Tibial artery (tissue), 4 donors: ENCODE results near the gene ZNF469.

Source experiments
- DNase-seq, 2 donors: peaks; one replicate each; pipeline ENCODE4 v3.0.0-alpha.2; 2019
- H3K27ac ChIP-seq, 2 donors: fragments of 200-600 bp; sonication (generic) in 1 of 2; 1 replicate in 1 of 2; 2 replicates in 1 of 2; pipeline ENCODE4 v1.5.1; 2018 to 2019; ENCODE audit warnings: mild to moderate bottlenecking in 1 of 2
- H3K27me3 ChIP-seq, 2 donors: fragments of 200-600 bp; sonication (generic) in 1 of 2; one replicate each; pipeline versions ENCODE4 v1.5.1 to v1.6.0; 2016 to 2019
- H3K36me3 ChIP-seq, 3 donors: fragments of 200-600 bp; sonication (generic) in 2 of 3; one replicate each; pipeline ENCODE4 v1.5.1; 2016 to 2019; ENCODE audit warnings: mild to moderate bottlenecking in 2 of 3
- H3K4me1 ChIP-seq, 4 donors: fragments of 200-600 bp; sonication (generic) in 2 of 4; 1 replicate in 3 of 4; 2 replicates in 1 of 4; pipeline ENCODE4 v1.5.1; 2016 to 2019
- H3K4me3 ChIP-seq, 2 donors: fragments of 200-600 bp; sonication (generic) in 1 of 2; 1 replicate in 1 of 2; 2 replicates in 1 of 2; pipeline ENCODE4 v1.5.1; 2018 to 2019; ENCODE audit warnings: mild to moderate bottlenecking in 2 of 2
- H3K9me3 ChIP-seq, 3 donors: fragments of 200-600 bp; sonication (generic) in 1 of 3; one replicate each; pipeline ENCODE4 v1.5.1; 2016 to 2019
- intact Hi-C: fragments of 100-400 bp; cut with DNase I; formaldehyde crosslinking; loops from one replicate; pipeline ENCODE4 v1.15.0; 2023; ENCODE audit warnings: low total_unique reads
- TF ChIP-seq, protein P1 (sequence below), 2 experiments: fragments of 200-600 bp in 1 of 2; fragments of 450-650 bp in 1 of 2; IDR thresholded peaks; one replicate each; pipeline ENCODE4 v1.5.1; 2017 to 2019; ENCODE audit warnings: antibody characterized with exemption in 2 of 2, mild to moderate bottlenecking in 1 of 2, moderate library complexity in 1 of 2

ZNF469 gene

DNA sequence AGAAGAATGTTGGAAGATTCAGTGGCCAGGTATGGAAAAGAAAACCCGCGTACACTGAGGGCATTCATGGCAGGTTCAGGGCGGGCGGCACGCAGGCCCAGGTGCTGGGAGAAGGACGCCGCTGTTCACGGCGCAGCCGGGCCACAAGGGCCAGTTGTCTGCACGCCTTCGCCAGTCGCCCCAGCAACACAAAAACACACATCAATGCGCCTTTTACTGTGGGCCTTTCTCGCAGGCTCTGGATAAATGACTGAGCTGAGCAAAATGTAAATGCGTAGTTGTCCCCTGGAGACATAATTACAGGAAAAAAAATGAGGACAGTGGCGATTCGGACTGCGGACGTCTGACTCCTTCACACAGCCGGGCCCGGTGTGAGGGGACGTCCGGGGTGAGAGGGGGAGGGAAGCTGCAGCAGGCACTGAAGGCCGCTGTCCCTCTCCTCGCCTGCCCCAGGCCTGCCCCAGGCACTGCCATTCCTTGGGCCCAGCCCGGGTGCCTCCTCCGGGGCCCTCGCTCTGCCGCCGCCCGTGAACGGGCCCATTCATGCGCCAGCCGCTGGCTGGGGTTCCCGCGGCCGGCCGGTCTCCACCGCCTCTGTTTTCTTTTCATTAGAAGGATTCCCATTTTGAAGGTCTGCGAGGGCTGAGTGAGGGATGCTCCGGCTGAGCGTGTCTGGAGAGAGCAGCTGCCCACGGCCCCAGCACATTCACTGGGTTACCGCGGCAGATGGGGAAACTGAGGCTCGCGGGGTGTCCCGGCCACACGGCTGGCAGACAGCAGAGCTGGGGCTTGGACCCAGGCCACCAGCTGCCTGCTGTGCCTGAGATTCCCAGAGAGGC, 6.5 kb upstream of the ZNF469 start:
- no peak overlapping the region for H3K27ac ChIP-seq
- no peaks in the 10 kb centered on the region for H3K9me3 ChIP-seq
- H3K36me3 ChIP-seq: no peaks in the 10 kb centered on the region
- peak in 1 of 2 donors; percentile 56 for DNase-seq
- no peak overlapping the region for H3K4me3 ChIP-seq
- peaks cover 0 to 3% (median 0%) of the 10 kb centered on the region in 4 donors for H3K4me1 ChIP-seq
- TF ChIP-seq, protein P1, sequence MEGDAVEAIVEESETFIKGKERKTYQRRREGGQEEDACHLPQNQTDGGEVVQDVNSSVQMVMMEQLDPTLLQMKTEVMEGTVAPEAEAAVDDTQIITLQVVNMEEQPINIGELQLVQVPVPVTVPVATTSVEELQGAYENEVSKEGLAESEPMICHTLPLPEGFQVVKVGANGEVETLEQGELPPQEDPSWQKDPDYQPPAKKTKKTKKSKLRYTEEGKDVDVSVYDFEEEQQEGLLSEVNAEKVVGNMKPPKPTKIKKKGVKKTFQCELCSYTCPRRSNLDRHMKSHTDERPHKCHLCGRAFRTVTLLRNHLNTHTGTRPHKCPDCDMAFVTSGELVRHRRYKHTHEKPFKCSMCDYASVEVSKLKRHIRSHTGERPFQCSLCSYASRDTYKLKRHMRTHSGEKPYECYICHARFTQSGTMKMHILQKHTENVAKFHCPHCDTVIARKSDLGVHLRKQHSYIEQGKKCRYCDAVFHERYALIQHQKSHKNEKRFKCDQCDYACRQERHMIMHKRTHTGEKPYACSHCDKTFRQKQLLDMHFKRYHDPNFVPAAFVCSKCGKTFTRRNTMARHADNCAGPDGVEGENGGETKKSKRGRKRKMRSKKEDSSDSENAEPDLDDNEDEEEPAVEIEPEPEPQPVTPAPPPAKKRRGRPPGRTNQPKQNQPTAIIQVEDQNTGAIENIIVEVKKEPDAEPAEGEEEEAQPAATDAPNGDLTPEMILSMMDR (IDR thresholded peaks at IDR 0.05): no peak
- intact Hi-C loops: no loop called here
- H3K27me3 ChIP-seq: peaks cover 0 to 3% of the 10 kb centered on the region in 2 donors

DNA sequence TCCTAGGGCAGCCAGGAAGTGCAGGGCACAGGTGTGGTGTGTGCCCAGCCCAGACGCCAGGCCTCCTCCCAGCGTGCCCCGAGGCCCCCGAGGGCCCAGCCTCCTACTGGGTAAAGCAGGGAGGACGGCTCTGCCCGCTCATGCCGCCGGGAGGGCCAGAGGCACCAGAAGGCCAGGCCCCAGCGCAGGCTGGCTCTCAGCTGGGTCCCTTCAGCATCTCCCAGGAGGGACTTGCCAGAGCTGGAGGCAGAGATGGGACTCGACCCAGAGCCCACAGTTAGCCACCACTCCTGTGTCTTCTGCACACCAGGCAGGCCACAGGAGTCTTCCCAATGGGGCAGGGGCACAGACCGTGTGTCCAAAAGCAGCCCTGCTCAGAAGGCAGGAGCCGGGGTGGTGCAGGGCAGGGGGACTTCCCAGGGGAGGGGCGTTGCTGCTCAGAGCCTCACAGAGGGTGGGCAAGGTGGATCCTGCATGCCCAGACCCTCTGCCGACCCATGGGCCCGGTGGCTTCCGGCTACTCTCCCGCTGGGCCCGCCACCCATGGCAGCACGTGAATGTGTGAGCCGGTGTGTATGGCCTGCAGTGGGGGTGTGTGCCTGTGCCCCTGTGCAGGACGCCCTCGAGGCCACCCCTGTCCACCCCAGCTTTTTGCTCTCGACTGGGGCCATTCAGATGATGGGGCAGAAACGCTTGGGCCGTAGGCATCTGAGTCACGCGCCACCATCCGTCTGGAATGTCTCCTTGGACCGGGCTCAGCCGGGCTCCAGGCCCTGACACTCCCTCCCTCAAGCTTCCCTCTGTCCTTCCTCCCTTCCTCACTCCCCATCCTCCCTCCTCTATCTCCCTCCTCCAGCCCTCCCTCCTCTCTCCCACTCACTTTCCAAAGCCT, 5.7 kb upstream of the ZNF469 start:
- H3K4me1 ChIP-seq: peaks cover 0 to 3% (median 0%) of the 10 kb centered on the region in 4 donors
- intact Hi-C loops: no loop called here
- H3K36me3 ChIP-seq: no peaks in the 10 kb centered on the region
- no peak overlapping the region for H3K27ac ChIP-seq
- peak in 1 of 2 donors; percentile 67 for DNase-seq
- no peaks in the 10 kb centered on the region for H3K9me3 ChIP-seq
- TF ChIP-seq, protein P1 (IDR thresholded peaks at IDR 0.05): no peak
- H3K4me3 ChIP-seq: no peak overlapping the region
- peaks cover 0 to 3% of the 10 kb centered on the region in 2 donors for H3K27me3 ChIP-seq

DNA sequence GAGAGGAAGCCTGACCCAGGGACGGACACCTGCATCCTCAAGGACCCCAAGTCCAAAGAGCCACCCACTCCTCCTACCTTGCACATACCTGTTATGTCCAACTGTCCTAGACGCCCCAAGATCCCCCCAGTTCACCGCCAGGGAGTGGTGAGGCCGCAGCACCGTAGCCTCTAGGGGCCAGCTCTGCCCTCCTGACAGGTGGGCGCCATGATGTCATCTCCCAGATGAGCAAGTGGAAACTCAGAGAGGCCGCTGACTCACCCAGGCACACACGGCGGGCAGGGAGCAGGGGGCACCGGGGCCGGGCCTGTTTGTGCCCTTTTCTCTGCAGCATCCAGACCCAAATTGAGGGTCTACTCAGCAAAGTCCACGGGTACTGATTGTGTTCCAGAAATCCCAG, 4.8 kb upstream of the ZNF469 start:
- TF ChIP-seq, protein P1 (IDR thresholded peaks at IDR 0.05): no peak
- Histone ChIP-seq H3K27ac (no peak overlapping the region), H3K4me3 (no peak overlapping the region), H3K27me3 (peaks cover 0 to 3% of the 10 kb centered on the region in 2 donors), H3K36me3 (no peaks in the 10 kb centered on the region), H3K9me3 (no peaks in the 10 kb centered on the region), H3K4me1 (peaks cover 0 to 8% (median 2%) of the 10 kb centered on the region in 4 donors)
- peak in 1 of 2 donors; percentile 51 for DNase-seq
- intact Hi-C loops: no loop called here

DNA sequence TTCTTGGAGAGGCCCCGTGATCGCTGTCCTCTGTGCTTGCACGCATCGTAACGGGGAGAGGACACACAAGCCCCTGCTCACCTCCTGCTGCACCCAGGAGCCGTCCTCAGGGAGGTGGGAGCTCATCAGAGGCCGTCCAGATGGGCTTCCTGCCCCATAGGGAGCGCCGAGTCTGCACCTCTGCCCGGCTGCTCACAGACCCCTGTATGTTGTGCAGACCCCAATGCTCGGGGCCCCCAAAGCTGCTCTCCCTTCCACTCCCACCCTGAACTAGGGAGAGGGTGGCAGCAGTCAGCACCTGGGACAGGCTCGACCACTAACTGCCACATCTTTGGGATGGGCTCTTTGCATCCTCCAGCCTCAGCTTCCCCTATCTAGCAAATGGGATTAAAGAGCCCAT, 4.4 kb upstream of the ZNF469 start:
- H3K27ac ChIP-seq: no peak overlapping the region
- no peak overlapping the region for H3K4me3 ChIP-seq
- intact Hi-C loops: no loop called here
- peaks cover 0 to 13% (median 3%) of the 10 kb centered on the region in 4 donors for H3K4me1 ChIP-seq
- TF ChIP-seq, protein P1 (IDR thresholded peaks at IDR 0.05): no peak
- peaks cover 0 to 3% of the 10 kb centered on the region in 2 donors for H3K27me3 ChIP-seq
- no peaks in the 10 kb centered on the region for H3K9me3 ChIP-seq
- H3K36me3 ChIP-seq: no peaks in the 10 kb centered on the region
- DNase-seq: peak in 1 of 2 donors; percentile 55

DNA sequence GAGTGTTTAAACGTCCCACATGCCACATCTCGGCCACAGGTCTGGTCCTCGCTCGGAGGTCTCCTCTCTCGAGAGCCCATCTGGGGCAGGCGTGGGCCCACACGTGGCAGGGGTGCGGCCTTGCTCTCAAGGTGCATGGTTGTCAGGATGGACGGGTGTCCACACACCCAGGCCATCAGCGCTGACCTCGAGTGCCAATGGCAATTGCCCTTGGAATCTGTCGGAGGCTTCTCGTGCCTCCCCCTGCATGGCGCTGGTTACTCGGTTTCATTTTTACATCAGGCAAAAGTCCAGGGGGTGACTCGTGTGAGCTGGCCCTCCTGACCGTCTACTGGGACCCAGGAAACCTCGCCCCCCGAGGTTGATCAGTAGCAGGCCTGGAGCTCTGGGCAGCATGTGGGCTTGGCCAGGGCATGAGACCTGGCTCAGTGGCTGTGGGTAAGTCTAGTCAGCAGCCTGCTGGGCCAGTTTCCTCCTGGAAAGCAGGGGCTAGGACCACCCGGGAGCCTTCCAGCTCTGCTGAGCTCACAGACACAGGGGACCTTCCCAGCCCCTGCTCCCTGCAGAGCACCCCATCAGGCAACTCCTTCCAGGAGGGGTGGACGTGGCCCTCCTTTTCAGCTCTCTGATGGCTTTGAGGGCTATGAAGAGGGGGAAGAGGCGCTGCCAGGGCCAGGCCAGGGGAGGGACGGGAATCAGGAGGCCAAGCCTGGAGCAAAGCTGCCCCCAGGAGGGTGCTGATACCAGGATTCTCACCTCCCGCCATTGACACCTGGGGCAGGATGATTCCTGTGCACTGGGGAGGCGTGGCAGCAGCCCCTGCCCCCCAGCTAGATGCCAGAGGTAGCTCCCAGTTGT, 3.7 kb upstream of the ZNF469 start:
- no peak overlapping the region for H3K4me3 ChIP-seq
- peaks cover 0 to 7% of the 10 kb centered on the region in 2 donors for H3K27me3 ChIP-seq
- DNase-seq: peak in 1 of 2 donors; percentile 53
- TF ChIP-seq, protein P1 (IDR thresholded peaks at IDR 0.05): no peak
- intact Hi-C loops: no loop called here
- H3K27ac ChIP-seq: no peak overlapping the region
- H3K9me3 ChIP-seq: no peaks in the 10 kb centered on the region
- H3K4me1 ChIP-seq: peaks cover 0 to 19% (median 10%) of the 10 kb centered on the region in 4 donors
- no peaks in the 10 kb centered on the region for H3K36me3 ChIP-seq
